ENCODE measurements around the gene ZNF280D. TPM values are rescaled to one million over a fixed set of nuclear protein-coding genes. Genes with fewer than 3 reads are reported as not detected.

The ZNF280D gene
- total RNA-seq, 1 experiment from 2014 or later, result 34.0 TPM

GRCh38 chr15:56765251-56765650, 31.9 kb upstream of the ZNF280D start:
- H3K27me3 ChIP-seq (replicated peaks), result no peaks in the 10 kb centered on the region
- no peaks in the 10 kb centered on the region for H3K9me3 ChIP-seq (replicated peaks)
- H3K27ac ChIP-seq, result no peak overlapping the region
- H3K4me1 ChIP-seq (replicated peaks), result peaks cover 11% of the 10 kb centered on the region
- no peak overlapping the region for H3K4me3 ChIP-seq
- no peak for DNase-seq (ENCODE audit: low read depth in 1 of 2, low spot score in 2 of 2)
- no peaks in the 10 kb centered on the region for H3K36me3 ChIP-seq

GRCh38 chr15:56763141-56763895, 30.0 kb upstream of the ZNF280D start:
- no peaks in the 10 kb centered on the region for H3K27me3 ChIP-seq (replicated peaks)
- no peak for DNase-seq (ENCODE audit: low read depth in 1 of 2, low spot score in 2 of 2)

GRCh38 chr15:56760186-56760585, 26.9 kb upstream of the ZNF280D start:
- no peaks in the 10 kb centered on the region for H3K9me3 ChIP-seq (replicated peaks)
- H3K27ac ChIP-seq, result peak overlapping the region; percentile 62
- DNase-seq (ENCODE audit: low read depth in 1 of 2, low spot score in 2 of 2), result peak in 1 of 2 experiments; percentile 17
- H3K4me1 ChIP-seq (replicated peaks), result peaks cover 29% of the 10 kb centered on the region
- no peaks in the 10 kb centered on the region for H3K27me3 ChIP-seq (replicated peaks)
- H3K36me3 ChIP-seq, result no peaks in the 10 kb centered on the region
- no peak overlapping the region for H3K4me3 ChIP-seq

More at GRCh38 chr15:56763141-56763895, 30.0 kb upstream of the ZNF280D start:
- H3K4me3 ChIP-seq, result no peak overlapping the region
- peaks cover 30% of the 10 kb centered on the region for H3K4me1 ChIP-seq (replicated peaks)
- H3K27ac ChIP-seq, result no peak overlapping the region
- no peaks in the 10 kb centered on the region for H3K9me3 ChIP-seq (replicated peaks)
- no peaks in the 10 kb centered on the region for H3K36me3 ChIP-seq

DNA sequence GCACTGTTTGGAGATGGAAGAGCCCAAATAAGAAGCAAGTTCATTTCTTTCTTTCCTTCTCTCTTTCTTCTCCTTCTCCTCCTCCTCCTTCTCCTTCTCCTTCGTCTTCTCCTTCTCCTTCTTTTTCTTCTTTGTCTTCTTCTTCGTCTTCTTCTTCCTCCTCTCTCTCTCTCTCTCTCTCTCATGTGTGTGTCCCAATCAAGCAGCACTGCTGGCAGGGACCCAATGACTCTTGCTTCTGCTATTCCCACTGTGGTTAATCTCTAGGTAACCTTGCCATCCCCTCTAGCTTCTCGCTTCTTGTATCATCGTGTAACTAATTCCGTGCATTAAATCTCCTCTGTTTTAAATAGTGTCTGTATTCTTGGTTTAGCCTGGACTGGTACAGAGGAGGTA, 26.1 kb upstream of the ZNF280D start:
- peak; percentile 78 to 87 for DNase-seq (ENCODE audit: low read depth in 1 of 2, low spot score in 2 of 2)

DNA sequence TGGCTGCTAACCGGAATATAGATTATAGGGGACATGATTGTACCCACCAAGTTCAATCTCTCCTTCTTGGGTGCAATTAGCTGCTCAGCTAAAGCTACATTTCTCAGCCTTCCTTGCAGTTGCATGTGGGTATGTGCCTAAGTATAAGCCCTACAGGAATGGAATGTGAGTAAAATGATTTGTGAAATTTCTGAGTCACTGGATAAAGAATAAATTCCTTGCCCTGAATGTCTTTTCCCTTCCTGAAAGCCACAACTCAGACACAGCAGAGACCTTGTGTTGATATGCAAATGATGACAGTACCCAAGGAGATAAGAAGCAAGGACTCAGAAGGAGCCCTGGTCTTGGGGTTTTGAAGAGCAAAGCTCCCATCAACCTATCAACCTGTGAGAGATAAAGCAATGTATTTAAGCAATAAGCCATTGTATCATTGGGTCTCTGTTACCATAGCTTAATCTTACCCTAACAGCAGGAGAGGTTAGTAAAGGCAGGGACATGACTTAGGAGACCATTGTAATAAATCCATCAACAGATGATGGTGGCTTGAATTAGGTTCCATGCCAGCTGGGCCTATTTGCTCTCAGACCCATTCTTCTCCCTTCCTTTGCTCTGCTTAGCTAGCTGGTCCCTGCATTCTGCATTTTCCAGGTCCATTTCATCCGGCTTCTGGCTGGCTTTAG, 25.6 kb upstream of the ZNF280D start:
- peaks cover 29% of the 10 kb centered on the region for H3K4me1 ChIP-seq (replicated peaks)
- H3K4me3 ChIP-seq, result no peak overlapping the region
- peak in 1 of 2 experiments; percentile 70 for DNase-seq (ENCODE audit: low read depth in 1 of 2, low spot score in 2 of 2)
- H3K9me3 ChIP-seq (replicated peaks), result no peaks in the 10 kb centered on the region
- peak overlapping the region; percentile 62 for H3K27ac ChIP-seq
- no peaks in the 10 kb centered on the region for H3K36me3 ChIP-seq
- H3K27me3 ChIP-seq (replicated peaks), result no peaks in the 10 kb centered on the region

More for the DNA sequence above, 26.1 kb upstream of the ZNF280D start:
- Histone ChIP-seq H3K9me3 (replicated peaks) (no peaks in the 10 kb centered on the region), H3K36me3 (no peaks in the 10 kb centered on the region), H3K4me3 (no peak overlapping the region), H3K4me1 (replicated peaks) (peaks cover 29% of the 10 kb centered on the region), H3K27ac (peak overlapping the region; percentile 62), H3K27me3 (replicated peaks) (no peaks in the 10 kb centered on the region)

DNA sequence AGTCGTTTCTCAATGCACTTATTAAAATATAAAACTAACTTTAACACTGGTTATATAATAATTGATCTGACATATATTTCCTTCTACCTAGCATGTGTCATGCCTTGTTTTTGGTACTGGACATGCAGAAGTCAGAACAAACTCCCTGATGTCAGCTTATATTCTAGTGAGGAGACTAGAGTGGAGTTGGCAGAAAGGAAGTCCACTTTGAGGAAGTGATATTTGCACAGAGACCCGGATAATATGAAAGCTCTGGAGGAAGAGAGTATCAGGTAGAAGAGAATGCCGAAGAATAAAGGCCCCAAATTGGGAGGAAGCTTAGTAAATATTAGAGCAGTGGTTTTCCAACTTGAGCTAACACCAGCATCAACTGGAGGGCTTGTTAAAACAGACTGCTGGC, 24.6 kb upstream of the ZNF280D start:
- Histone ChIP-seq H3K27me3 (replicated peaks) (no peaks in the 10 kb centered on the region), H3K36me3 (no peaks in the 10 kb centered on the region), H3K4me1 (replicated peaks) (peaks cover 29% of the 10 kb centered on the region), H3K4me3 (no peak overlapping the region), H3K9me3 (replicated peaks) (no peaks in the 10 kb centered on the region), H3K27ac (peak overlapping the region; percentile 62; the same call in 1 of the 2 replicates)
- DNase-seq (ENCODE audit: low read depth in 1 of 2, low spot score in 2 of 2), result no peak

- H3K27me3 ChIP-seq (replicated peaks), result no peaks in the 10 kb centered on the region
- H3K36me3 ChIP-seq, result no peaks in the 10 kb centered on the region
- H3K4me3 ChIP-seq, result no peak overlapping the region
- DNase-seq (ENCODE audit: low read depth in 1 of 2, low spot score in 2 of 2), result no peak
- H3K4me1 ChIP-seq (replicated peaks), result peaks cover 19% of the 10 kb centered on the region
- no peaks in the 10 kb centered on the region for H3K9me3 ChIP-seq (replicated peaks)
- no peak overlapping the region for H3K27ac ChIP-seq
Measured at GRCh38 chr15:56754772-56755370, 21.6 kb upstream of the ZNF280D start.

GRCh38 chr15:56752986-56753385, 19.7 kb upstream of the ZNF280D start:
- H3K27ac ChIP-seq, result no peak overlapping the region
- no peaks in the 10 kb centered on the region for H3K9me3 ChIP-seq (replicated peaks)
- no peaks in the 10 kb centered on the region for H3K27me3 ChIP-seq (replicated peaks)
- H3K4me3 ChIP-seq, result no peak overlapping the region
- H3K36me3 ChIP-seq, result no peaks in the 10 kb centered on the region
- no peak for DNase-seq (ENCODE audit: low read depth in 1 of 2, low spot score in 2 of 2)
- H3K4me1 ChIP-seq (replicated peaks), result no peaks in the 10 kb centered on the region; the same call in 1 of the 2 replicates

GRCh38 chr15:56749982-56750381, 16.7 kb upstream of the ZNF280D start:
- Histone ChIP-seq H3K4me1 (replicated peaks) (no peaks in the 10 kb centered on the region), H3K9me3 (replicated peaks) (no peaks in the 10 kb centered on the region), H3K4me3 (no peak overlapping the region), H3K27me3 (replicated peaks) (no peaks in the 10 kb centered on the region), H3K27ac (no peak overlapping the region), H3K36me3 (no peaks in the 10 kb centered on the region)
- DNase-seq (ENCODE audit: low read depth in 1 of 2, low spot score in 2 of 2), result no peak

GRCh38 chr15:56744701-56745683, 11.7 kb upstream of the ZNF280D start:
- DNase-seq (ENCODE audit: low read depth in 1 of 2, low spot score in 2 of 2), result no peak
- no peak overlapping the region for H3K4me3 ChIP-seq
- no peaks in the 10 kb centered on the region for H3K36me3 ChIP-seq
- H3K27me3 ChIP-seq (replicated peaks), result no peaks in the 10 kb centered on the region
- no peak overlapping the region for H3K27ac ChIP-seq
- no peaks in the 10 kb centered on the region for H3K9me3 ChIP-seq (replicated peaks)
- no peaks in the 10 kb centered on the region for H3K4me1 ChIP-seq (replicated peaks)

GRCh38 chr15:56741541-56741940, 8.2 kb upstream of the ZNF280D start:
- Histone ChIP-seq H3K27ac (no peak overlapping the region), H3K27me3 (replicated peaks) (no peaks in the 10 kb centered on the region), H3K9me3 (replicated peaks) (no peaks in the 10 kb centered on the region), H3K36me3 (no peaks in the 10 kb centered on the region), H3K4me3 (no peak overlapping the region), H3K4me1 (replicated peaks) (peaks cover 18% of the 10 kb centered on the region)
- DNase-seq (ENCODE audit: low read depth in 1 of 2, low spot score in 2 of 2), result no peak

DNA sequence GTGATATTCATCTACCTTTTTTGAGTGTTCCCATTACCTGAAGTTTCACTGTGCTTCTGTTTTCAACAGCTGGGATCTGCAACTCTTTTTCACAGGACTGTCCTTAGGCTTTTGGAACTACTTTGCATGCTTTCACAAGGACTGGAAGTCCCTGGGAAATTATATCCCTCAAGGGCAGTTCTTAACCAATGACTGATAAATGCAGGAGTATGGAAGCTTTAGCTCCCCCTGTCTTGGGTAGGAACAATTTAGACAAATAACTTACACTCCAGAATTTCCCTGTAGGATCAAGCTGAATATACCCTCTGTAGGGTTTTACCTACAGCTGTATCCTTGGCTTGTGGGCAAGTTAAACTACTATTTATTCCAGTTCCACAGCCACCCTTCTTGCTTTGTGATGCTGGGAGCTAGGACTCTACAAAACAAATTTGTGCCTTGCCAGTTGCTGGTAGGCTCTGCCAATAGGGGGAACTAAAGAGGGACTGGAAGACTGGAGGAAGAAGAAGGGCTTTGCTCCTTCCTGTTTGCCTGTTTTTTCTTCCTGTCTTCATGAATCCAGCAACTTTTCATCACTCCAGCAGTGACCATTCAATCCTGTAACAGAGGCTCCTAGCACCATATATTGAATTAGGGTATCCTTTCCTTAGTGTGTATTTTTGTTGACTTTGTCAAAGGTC, 6.8 kb upstream of the ZNF280D start:
- no peaks in the 10 kb centered on the region for H3K27me3 ChIP-seq (replicated peaks)
- no peaks in the 10 kb centered on the region for H3K9me3 ChIP-seq (replicated peaks)
- no peak overlapping the region for H3K27ac ChIP-seq
- H3K4me1 ChIP-seq (replicated peaks), result peaks cover 29% of the 10 kb centered on the region
- H3K4me3 ChIP-seq, result no peak overlapping the region
- no peak for DNase-seq (ENCODE audit: low read depth in 1 of 2, low spot score in 2 of 2)
- H3K36me3 ChIP-seq, result no peaks in the 10 kb centered on the region

DNA sequence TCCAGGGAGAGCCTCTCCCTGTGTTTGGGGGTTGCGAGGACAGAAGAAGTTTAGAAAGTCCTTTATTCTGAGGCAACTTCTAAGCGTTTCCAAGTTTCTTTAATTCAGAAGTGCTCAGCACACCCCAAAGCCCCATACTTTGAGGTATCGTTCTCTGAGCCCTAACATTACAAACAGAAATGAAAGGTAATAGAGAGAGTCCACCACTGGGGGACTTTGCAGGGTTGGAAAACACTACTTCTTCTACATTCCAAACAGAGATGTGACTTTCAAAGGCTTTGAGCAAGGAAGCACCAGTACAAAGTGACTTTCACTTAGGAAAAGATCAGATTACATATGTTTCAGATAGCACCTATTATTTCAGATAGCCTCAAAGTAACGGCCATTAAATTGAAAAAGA, 6.2 kb upstream of the ZNF280D start:
- Histone ChIP-seq H3K4me3 (no peak overlapping the region), H3K27me3 (replicated peaks) (no peaks in the 10 kb centered on the region), H3K27ac (no peak overlapping the region), H3K9me3 (replicated peaks) (no peaks in the 10 kb centered on the region; the same call in 1 of the 2 replicates), H3K36me3 (no peaks in the 10 kb centered on the region), H3K4me1 (replicated peaks) (peaks cover 29% of the 10 kb centered on the region)
- no peak for DNase-seq (ENCODE audit: low read depth in 1 of 2, low spot score in 2 of 2)
